Measurements from ENCODE around the gene EPHA4.

- TF ChIP-seq GATA2 (IDR thresholded peaks at IDR 0.05; ENCODE audit: low read depth, low read length) (no peak), GATA3 (IDR thresholded peaks at IDR 0.05; ENCODE audit: low read depth, low read length) (no peak)
Observed at GRCh38 chr2:221567809-221568208, 4.3 kb downstream of the EPHA4 start.
